ENCODE results near the gene COL5A3. TPM values are rescaled to one million over a fixed set of nuclear protein-coding genes. Genes with fewer than 3 reads are reported as not detected.

Gene COL5A3
- total and polyA plus RNA-seq, 7 donors: 3.7 to 10.6 (median 8.5) TPM

DNA sequence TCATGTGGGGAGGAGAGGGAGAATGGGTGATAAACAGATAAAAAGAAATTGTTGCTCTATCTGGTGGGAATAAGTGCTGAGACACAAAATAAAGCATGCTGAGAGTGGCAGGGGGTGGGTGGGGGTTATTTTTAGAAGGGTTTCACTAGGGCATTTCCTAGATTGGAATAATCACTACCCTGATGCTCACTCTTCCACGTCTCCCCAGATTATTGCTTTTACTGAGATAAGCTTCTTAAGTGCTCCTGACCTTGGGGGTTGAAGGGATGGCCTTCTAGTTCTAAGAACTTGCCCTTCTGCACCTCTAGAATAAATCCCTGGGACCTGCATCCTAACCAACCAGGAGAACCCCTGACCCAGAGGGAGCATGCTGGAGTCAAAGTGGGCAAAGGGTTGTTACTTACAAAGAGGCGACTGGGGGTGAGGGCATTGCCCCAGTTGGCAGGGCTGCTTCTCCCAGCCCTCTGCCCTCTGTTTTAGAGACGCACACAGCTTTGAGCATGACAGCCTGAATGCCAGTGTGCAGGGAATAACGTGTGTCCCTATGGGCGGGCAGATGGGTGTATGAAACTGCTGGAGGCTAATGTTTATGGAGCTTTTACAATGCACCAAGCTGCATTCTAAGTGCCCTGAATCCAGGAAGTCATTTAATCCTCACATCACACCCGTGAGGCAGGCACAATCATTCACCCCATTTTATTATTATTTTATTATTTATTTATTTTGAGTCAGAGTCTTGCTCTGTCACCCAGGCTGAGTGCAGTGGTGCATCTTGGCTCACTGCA, 3.7 kb upstream of the COL5A3 start:
- Histone ChIP-seq H3K27ac (no peak overlapping the region), H3K9me3 (no peaks in the 10 kb centered on the region), H3K36me3 (ENCODE audit: insufficient read depth in 1 of 2, low read depth in 1 of 2) (no peaks in the 10 kb centered on the region), H3K4me3 (no peak overlapping the region), H3K27me3 (ENCODE audit: insufficient read depth in 3 of 3, low read length in 2 of 3) (peaks cover 0 to 33% (median 12%) of the 10 kb centered on the region in 3 donors), H3K4me1 (no peaks in the 10 kb centered on the region)
- WGBS, 3 donors: 44 to 46% (median 46%) methylated on average over 6 of the region's 6 CpGs
- intact Hi-C loops (cut with DNase I): no loop called here
- DNase-seq: no peak
- TF ChIP-seq CTCF (IDR thresholded peaks at IDR 0.05): no peak
- no peak for ATAC-seq

DNA sequence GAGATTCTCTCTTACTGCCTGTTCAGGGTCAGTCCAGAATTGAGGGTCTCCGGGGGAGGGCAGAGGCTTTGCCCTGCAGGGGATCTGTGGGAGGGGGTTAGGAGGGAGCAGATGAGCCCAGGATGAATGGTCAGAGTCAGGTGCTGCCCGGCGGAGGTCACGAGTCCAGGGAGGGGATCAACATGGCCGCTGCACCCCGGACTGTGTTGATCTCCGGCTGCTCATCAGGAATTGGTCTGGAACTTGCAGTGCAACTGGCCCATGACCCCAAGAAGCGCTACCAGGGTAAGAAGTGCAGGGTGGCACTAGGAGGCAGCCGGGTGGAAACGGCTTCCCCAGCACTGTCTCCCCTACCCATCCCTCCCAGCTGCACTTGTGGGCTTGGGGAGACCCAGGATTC, 3.0 kb upstream of the COL5A3 start, which contains the start of gene RDH8:
Gene RDH8 (plus strand): TSS at position 168 of the 400 bp plus-strand sequence. CDS start 15 bp downstream, at position 183.
- Histone ChIP-seq H3K4me1 (no peaks in the 10 kb centered on the region), H3K27ac (no peak within 1 kb of the TSS), H3K9me3 (no peaks in the 10 kb centered on the region), H3K27me3 (ENCODE audit: insufficient read depth in 3 of 3, low read length in 2 of 3) (peaks cover 0 to 37% (median 14%) of the 10 kb centered on the region in 3 donors), H3K36me3 (ENCODE audit: insufficient read depth in 1 of 2, low read depth in 1 of 2) (no peaks in the 10 kb centered on the region), H3K4me3 (no peak within 1 kb of the TSS)
- ATAC-seq (no peak), DNase-seq (no peak)
- intact Hi-C loops (cut with DNase I): no loop called here
- no peak for TF ChIP-seq CTCF (IDR thresholded peaks at IDR 0.05)
- WGBS, 3 donors: 58 to 68% (median 62%) methylated on average over 10 of the region's 10 CpGs

DNA sequence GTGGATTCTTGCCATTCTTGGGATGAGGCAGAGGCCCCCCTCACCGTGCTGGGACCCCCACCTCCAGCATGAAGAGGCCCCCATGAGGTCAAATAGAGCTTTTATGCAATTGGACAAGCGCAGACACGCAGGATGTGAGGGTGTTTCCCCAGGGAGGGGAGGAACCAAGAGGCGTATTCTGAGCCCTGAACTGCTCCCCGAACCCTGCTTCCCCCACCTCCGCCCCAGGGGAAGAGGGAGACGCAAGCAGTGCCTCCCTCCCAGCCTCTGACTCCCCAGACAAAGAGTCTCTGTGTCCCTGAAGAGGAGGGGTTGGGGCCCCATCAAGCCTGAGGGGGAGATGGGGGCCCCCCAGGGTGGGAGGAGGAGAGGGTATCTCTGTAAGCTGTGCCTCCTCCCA, 1.7 kb upstream of the COL5A3 start:
- ATAC-seq: no peak
- Histone ChIP-seq H3K27ac (no peak overlapping the region), H3K9me3 (no peaks in the 10 kb centered on the region), H3K36me3 (ENCODE audit: insufficient read depth in 1 of 2, low read depth in 1 of 2) (no peaks in the 10 kb centered on the region), H3K4me1 (no peaks in the 10 kb centered on the region), H3K4me3 (no peak overlapping the region), H3K27me3 (ENCODE audit: insufficient read depth in 3 of 3, low read length in 2 of 3) (peaks cover 0 to 41% (median 19%) of the 10 kb centered on the region in 3 donors)
- intact Hi-C loops (cut with DNase I): no loop called here
- no peak for TF ChIP-seq CTCF (IDR thresholded peaks at IDR 0.05)
- no peak for DNase-seq
- WGBS, 3 donors: 38 to 41% (median 39%) methylated on average over 6 to 7 of the region's 7 CpGs

- no peak for TF ChIP-seq CTCF (IDR thresholded peaks at IDR 0.05)
- Histone ChIP-seq H3K4me1 (no peaks in the 10 kb centered on the region), H3K27me3 (ENCODE audit: insufficient read depth in 3 of 3, low read length in 2 of 3) (peaks cover 0 to 49% (median 19%) of the 10 kb centered on the region in 3 donors), H3K9me3 (no peaks in the 10 kb centered on the region), H3K4me3 (no peak overlapping the region), H3K27ac (no peak overlapping the region), H3K36me3 (ENCODE audit: insufficient read depth in 1 of 2, low read depth in 1 of 2) (no peaks in the 10 kb centered on the region)
- ATAC-seq (no peak), DNase-seq (no peak)
- intact Hi-C loops (cut with DNase I): no loop called here
- 55 to 83% (median 68%) methylated on average over 9 of the region's 9 CpGs for WGBS, 3 donors
These were observed 635 bp upstream of the COL5A3 start for GRCh38 chr19:10010939-10011338.

All from psoas muscle (tissue), 8 donors.